NCI-H2107 treated with DMSO at 0.1 percent for 48 hours (cell line): Measurements from ENCODE around the gene CPB2.

Experiments used
- DNase-seq: peaks from one replicate; lab custom pipeline; 2025; ENCODE audit not compliant: unreplicated experiment; lab: John Stamatoyannopoulos, UW

The CPB2 gene

DNA sequence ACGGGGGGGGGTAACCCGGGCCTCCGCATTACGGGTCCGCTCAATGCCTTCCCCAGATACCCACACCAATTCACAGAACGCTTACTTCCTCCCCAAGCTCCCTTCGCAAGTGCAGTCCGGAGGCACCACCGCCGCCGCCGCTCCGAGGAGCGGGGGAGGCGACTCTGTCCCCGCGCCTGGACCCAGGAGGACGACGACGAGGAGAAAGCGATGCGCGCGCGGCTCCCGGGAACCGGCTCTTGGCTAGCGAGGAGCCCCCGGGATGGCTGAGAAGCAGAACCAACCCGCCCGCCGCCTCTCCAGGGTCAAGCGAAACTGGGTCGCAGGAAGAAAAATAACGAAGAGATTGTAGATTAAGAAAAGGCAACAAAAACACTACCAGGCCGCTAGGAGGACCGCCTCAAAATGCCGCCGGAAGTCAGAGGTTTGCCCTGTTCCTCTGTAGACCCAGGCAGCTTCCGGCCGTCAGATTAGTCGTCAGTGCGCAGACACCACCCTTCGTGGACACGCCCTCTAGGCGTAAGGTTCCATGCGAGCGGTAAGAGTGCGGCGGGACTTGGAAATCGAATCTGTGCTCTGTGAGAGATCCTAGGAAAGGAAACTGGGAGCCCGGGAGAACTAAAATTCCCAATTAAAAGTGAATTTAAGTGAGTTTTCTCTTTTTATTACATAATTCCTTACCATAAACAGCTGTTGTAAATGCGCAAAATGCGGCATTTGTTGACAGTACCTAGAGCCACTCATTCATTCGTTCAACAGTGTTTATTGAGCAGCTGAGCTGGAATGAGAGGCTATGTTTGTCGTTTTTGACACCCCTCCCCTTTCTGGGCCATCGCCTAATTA, 52.3 kb downstream of the CPB2 start, which contains the start of gene ZC3H13:
ZC3H13 (minus strand) TSS at position 428 of the 843 bp plus-strand sequence. CDS start 7,239 bp downstream, outside the sequence.
- peak; percentile 81 for DNase-seq

DNA sequence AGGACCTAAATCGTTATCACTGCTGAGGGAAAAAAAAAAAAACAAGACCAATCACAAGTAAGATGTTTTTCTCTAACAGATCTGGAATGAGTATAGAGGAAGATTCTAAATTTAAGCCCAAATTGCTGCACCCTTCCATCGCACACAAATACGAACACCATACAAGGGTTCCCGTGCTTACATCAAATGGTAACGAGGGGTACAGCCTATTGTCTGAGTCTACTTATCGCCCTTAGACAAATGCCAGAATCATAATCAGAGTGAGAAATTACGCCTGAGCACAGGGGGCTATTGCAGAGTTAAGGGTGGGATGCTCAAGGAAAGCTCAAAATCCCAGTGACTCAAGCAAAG, 52.9 kb downstream of the CPB2 start:
- DNase-seq: no peak

DNA sequence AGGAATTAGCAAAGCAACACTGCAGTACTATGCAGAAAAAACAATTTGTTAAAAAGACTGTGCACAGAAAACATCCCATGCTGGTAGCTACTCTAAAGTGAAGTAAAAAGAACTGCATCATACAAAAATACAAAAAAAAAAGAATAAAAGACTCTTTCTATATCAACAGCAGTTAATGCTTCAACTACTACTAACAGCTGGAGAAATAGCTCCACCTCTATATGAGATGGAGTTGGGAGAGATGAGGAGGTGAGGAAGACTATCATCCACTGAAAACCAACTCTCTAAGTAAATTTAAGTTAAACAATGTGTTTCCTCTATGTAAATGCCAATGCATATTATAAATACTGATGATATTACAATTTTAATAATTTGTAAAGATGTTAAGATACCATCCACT, 54.1 kb downstream of the CPB2 start:
- DNase-seq: no peak

DNA sequence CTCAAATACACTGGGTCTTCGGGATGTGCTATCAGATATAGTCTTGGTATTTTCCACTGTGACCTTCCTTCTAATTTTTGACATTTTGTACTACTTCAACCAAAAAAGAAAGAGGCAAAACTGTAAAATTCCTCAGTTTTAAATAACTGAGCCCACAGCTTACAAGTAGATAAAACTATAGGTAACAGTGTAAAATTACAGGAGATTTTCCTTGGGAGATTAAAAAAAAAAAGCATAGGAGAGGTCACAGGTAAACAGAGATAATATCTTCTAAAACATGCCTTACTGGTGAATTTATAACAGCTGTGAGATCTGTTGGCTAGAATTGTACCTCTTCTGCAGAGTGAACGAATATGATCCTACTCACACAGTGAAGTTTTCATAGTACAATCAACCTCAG, 59.4 kb downstream of the CPB2 start:
- no peak for DNase-seq

DNA sequence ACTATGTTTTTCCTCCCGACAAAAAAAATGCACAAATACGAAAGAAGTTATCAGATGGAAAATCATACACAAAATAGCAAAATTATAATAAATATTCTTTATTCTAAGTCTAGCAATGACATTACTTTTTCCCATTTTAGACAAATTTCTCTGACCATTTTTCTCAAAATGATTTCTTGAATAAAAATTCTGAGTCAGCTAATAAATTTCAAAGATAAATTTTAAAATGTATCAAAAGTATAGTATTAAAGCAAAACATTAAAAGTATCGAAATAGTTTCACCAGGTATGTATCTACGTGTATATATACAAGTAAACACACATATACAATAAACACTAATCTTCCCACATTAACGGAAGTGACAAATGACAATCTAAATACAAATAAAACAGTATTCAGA, 61.2 kb downstream of the CPB2 start:
- no peak for DNase-seq

DNA sequence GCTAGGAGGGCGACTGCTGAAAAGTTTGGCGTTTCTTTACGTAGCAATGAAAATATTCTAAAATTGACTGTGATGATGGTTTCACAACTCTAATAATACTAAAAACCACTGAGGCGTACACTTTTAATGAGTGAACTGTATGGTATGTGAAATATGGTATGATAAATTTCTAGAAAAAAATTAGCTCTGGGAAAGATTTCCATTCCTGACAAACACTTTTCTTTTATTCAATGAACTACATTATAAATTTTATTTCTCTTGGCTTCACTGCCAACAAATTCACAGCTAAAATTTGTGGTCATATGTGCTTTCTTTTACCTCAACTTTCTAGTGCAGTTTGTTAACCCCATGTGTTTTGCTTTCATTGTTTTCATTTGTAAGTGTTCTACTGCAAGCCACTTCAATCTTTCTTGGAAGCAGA, 63.4 kb downstream of the CPB2 start:
- no peak for DNase-seq

DNA sequence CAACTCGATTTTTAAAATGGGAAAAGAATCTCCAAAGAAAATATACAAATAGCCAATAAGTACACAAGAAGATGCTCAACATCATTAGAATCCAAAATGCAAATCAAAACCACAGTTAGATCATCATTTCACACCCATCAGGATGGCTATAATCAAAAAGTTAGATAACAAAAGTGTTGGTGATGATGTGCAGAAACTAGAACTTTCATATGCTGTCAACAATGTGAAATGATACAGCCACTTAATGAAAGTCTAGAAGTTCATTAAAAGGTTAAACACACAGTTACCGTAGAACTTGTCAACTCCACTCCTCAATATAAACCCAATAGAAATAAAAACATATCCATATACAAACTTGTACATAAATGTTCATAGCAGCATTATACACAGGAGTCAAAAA, 64.1 kb downstream of the CPB2 start:
- DNase-seq: no peak

DNA sequence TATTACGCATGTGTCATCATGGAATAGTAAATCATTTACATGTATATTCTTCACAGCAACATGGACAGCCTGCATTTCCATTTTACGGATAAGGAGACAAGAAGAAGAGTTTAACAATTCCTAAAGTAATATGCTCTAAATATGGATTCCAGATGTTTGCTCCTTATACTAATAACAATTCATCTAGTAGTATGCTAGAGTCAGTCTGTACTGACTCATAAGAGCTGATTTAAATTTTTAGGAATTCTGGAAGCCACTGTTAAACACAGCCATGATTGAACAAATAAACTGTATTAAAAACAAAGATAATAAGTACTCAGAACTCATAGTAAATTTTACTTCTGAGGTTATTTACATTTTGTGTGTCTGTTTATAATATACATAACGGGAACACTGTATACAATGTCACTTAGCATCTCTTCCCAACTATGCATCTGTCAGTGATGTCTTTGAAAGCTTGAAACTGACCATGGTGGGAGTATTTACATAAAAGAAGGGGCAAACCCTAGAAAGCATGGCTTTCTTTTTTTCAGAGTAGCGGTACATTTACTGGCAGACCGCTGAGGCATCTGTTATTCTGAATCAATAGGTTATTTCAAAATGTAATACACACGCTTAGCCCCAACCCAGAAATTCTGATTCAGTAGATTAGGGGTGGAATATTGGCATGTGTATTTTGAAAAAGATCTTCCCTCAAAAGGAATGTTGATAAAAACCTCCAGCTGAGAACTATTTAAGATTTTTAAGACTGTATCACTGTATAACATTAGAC, 65.2 kb downstream of the CPB2 start:
- DNase-seq: no peak

DNA sequence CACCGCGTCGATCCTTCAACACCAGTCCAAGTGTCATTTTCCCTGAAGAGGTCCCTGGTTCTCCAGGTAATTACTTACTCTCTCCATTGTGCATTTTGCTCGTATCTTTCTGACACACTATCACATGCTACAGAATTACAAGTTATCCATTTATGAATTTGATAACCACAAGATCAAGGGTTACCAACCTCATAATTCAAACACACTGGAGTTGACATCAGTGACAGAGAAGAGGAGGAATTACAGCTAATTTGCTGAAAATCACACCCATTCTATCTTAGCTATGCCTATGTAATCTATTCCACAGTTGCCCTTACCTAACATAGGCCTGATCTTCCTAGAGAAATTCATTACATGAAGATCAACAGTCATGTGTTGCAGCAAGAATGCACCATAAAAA, 66.5 kb downstream of the CPB2 start:
- no peak for DNase-seq

DNA sequence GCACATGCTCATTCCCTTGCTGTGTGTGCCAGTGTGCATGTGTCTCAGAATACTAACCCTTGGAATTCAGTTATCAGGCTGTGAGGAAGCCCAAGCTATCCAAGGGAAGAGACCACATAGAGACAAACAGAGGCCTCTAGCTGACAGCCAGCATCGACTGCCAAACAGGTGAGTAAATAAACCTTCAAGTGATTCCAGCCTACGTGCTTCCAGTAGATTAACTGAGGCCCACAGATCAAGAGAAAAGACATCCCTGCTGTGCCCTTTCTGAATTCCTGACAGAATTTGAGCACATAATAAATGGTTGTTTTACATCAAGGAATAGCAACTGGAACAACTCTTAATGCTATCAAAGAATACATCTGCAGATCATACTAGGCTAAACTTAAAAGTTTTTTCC, 69.8 kb downstream of the CPB2 start:
- DNase-seq: no peak

DNA sequence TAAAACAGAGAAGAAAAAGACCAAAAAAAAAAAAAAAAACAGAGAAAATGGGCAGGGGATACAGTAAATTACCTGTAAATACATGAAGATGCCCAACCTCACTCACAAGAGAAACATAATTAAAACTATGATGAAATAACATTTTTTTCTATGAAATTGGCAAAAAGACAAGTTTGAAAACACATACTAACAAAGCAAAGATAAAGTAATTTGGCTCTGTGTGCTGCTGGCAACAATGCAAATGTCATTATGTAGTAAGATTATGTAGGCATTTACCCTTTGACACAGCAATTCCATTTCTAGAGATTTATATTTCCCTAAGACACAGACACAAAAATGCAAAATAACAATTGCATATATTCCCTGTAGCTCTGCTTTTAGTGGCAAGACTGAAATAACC, 72.5 kb downstream of the CPB2 start:
- DNase-seq: no peak

DNA sequence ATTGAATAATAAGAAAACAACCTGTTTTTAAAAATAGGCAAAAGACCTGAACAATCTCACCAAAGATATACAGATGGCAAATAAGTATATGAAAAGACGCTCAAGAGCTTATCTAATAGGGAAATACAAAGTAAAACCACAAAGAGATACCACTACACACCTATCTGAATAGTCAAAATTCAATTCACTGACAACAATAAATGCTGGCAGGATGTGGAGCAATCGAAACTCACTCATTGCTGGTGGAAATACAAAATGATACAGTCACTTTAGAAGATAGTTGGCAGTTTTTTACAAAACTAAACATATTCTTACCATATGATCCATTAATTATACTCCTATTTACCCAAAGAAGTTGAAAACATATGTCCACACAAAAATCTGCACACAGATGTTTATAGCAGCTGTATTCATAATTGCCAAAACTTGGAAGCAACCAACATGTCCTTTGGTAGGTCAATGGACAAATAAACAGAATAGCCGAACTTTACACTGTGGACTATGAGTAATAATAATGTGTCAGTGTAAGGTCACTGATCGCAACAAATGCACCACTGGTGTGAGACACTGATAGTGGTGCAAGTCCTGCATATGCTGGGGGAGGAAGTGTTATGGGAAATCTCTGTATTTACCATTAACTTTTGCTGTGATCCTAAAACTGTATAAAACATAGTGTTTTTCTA, 73.1 kb downstream of the CPB2 start:
- DNase-seq: no peak

DNA sequence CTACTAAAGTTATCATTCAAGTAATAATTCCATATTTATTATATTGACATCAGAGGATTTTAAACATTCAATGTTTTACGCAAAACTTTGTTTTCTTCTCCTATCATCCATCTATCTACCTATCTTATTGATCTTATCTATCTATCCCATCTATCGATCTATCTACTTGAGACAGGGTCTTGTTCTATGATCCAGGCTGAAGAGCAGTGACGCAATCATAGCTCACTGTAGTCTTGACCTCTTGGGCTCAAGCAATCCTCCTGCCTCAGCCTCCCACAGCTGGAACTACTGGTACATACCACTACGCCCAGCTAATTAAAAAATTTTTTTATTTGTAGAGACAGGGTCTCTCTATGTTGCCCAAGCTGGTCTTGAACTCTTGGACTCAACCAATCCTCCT, 79.7 kb downstream of the CPB2 start:
- DNase-seq: no peak

DNA sequence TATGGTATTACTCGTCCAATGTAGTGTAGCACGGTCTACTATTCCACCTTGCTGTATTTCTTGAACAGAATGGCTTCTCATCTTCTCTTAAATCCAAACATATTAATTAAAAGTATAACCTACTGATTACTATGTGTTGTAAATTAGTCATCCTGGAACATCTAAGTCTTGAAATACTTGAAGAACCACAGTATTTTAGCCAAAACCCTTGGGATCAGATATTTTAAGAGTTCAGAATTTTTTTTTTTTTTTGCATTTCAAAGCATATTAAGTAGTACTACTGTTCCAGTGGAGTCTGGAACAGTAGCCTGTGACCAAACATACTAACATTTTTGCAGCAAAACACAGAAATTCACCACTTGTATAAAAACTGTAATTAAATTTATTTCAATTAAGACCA, 82.4 kb downstream of the CPB2 start:
- no peak for DNase-seq

DNA sequence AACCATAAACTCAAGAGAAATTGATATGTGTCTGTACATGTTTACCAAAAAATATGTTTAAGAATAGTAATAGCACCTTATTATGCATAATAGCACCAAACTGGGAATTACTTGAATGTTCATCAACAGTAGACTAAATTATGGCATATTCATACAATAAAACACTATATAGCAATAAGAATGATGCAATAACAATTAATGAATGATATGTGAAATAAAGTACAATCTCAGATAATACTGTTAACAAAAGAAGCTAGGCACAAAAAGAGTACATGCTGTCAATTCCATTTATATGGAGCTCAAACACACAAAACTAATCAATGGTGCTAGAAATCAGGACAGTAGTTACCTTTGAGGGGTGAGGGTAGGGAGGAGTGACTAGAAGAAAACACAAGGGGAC, 88.6 kb downstream of the CPB2 start:
- no peak for DNase-seq

DNA sequence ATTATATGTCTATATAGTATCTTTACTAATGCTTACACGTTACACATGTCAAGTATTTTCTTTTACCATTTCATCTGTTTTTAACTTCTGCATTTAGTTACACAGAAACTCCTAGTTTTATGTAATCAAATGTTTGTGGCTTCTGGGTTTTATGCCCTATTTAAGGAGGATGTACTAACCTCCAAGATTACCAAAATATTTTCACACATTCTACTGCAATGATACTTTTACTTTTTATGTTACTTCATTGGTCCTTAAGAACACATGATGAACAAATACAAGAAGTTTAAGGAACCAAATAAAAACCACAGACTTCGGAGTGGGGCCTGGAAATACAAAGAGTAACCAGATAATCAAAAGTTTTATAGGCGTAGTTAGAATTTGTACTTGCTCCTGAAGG, 89.5 kb downstream of the CPB2 start:
- DNase-seq: no peak

DNA sequence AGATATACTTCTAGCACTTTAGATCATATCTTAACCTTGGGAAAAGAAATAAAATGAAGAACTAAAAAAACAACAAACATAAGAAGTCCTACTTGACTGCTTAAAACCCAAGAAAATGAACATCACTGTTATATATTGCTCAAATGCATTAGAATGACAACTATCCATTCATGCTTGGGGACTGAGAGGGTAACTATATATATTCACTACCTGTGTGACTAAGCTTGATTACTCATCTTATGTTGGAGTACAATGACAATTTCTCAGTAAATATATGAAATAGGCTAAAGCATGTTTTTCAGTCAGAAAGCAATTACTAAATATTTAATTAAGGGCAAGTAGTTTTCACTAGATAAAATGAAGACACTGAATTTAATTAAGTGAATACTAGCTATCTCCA, 92.4 kb downstream of the CPB2 start:
- DNase-seq: no peak

DNA sequence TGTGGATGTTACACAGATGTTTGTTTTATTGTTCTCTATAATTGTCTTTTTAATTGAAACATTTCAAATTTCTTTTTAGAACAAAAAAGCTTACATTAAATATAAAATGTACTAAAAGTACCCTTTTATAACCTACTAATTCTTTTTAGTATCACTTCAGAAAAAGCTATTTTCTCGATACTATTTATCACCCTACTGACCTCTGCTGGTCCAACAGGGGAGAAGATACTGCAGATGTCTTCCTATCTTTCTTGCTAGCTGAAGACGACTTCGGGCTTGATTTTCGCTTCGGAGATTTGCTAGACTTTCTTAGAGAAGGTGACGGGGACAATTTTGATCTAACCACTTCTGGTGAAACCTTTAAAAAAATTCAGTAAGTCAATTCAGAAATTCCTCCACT, 94.7 kb downstream of the CPB2 start:
- no peak for DNase-seq

DNA sequence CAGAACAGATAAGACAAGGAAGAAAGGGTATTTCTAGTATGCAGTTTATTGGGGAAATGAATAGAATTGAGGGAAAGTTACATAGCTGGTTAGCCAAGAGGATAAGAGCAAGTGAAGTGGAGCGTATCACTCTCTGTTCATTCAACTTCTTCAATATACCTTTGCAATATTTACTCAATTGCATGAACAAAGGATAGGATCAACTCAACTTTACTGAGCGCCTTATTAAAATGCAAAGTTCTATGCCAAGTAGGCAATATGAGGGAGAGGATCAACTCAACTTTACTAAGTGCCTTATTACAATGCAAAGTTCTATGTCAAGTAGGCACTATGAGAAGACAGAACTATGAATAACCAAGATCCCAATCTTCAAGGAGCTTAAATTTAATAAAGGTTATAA, 96.2 kb downstream of the CPB2 start:
- DNase-seq: peak; percentile 4

DNA sequence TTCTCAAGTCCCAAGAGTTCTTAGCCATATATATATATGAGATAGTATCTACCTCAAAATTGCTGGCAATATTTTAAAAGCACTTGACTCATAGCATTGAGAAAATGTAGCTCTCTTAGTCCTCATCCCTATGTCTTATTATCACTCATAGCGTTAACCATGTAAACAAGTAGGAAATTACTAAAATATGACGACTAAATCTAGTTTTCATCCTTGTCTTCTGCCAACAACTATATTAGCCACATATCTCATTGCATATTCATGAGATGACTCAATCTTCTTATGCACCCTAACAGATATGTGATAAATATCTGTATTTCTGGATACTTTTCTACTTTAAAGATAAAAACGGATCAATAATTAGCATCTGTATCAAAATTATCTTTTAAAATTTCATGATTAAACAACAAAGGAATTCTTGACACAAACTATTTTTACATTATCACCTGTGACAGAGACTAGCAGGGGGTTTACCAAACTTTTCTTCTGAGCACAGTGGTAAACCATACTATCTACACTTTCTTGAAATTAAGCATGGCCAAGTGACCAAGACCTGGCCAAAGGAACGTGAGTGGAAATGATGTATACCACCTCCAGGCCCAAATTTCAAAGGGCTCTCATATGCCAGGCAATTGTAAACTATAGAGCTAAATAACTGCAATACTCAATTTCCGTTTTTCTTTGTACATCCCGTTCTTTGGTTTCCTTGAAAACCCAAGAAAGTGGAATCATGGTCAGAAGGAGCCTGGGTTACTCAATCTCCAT, 98.0 kb downstream of the CPB2 start:
- DNase-seq: no peak

DNA sequence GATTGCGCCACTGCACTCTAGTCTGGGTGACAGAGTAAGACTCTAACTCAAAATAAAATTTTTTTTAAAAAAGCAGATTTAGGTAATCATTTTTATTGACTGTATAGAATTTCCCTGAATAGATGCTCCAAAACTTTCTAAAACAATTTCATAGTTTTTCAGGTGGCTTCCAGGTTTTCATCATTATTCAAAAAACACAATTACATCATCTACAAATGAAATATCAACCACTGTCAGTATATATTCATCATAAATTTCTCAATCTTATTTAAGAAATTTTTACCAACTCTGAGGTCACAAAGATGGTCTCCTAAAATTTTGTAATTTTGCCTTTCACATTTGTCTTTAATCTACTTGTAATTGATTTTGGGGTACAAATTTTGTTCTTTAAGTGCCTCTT, 100.3 kb downstream of the CPB2 start:
- no peak for DNase-seq
